ENCODE measurements around the gene DRAM1. TPM values are rescaled to one million over a fixed set of nuclear protein-coding genes. Genes with fewer than 3 reads are reported as not detected.

The DRAM1 gene
- polyA plus RNA-seq, 1 donor (not counting 4 experiments of a cell fraction or from before 2014, with no cell fraction given), result 21.7 TPM

DNA sequence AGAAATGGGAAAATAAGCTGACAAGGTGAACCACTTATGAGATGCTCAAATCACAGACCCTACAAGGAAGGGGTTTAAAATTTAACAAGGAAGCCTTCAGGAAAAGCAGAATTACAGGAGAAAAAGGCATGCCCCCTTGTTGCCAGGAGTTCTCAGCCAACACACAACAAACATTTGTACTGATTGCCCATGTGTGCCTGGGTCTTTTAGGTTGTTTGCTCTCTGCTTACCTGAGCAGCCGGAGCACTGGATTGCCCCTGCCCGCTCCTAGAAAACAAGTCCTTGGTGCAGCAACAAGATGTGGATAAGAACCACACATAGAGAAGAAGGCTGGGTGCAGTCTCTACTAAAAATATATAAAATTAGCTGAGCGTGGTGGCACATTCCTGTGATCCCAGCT lies 3.4 kb downstream of the DRAM1 start:
- Histone ChIP-seq H3K79me2 (ENCODE audit: control insufficient read depth, insufficient read depth, low read length) (peaks cover 14% of the 10 kb centered on the region), H3K27ac (ENCODE audit: control insufficient read depth, insufficient read depth, low read length) (no peak overlapping the region), H3K4me1 (ENCODE audit: control insufficient read depth, extremely low read depth, insufficient read depth, low read length) (peaks cover 15% of the 10 kb centered on the region), H3K36me3 (ENCODE audit: control insufficient read depth in 2 of 2, extremely low read depth in 1 of 2, insufficient read depth in 2 of 2, low read length in 2 of 2) (no peaks in the 10 kb centered on the region), H3K4me2 (ENCODE audit: control insufficient read depth, extremely low read depth, insufficient read depth, low read depth, low read length) (no peak overlapping the region), H3K9me3 (ENCODE audit: control insufficient read depth, low read depth, low read length) (no peaks in the 10 kb centered on the region), H3K9me1 (ENCODE audit: control insufficient read depth, extremely low read depth, insufficient read depth, low read length) (no peaks in the 10 kb centered on the region), H3K27me3 (ENCODE audit: control insufficient read depth, extremely low read depth, insufficient read depth, low read length) (no peaks in the 10 kb centered on the region), H3K4me3 (ENCODE audit: control insufficient read depth in 2 of 3, extremely low read depth in 1 of 3, insufficient read depth in 2 of 3, low read depth in 1 of 3, low read length in 3 of 3) (no peak overlapping the region), H2AFZ (ENCODE audit: control insufficient read depth, low read length) (no peak overlapping the region), H4K20me1 (ENCODE audit: control insufficient read depth, extremely low read depth, insufficient read depth, low read length) (no peaks in the 10 kb centered on the region), H3K9ac (ENCODE audit: control insufficient read depth, extremely low read depth, insufficient read depth, low read length) (no peak overlapping the region)
- TF ChIP-seq EZH2 (IDR thresholded peaks at IDR 0.05; ENCODE audit: low read length), result no peak
- TF ChIP-seq, protein P1, sequence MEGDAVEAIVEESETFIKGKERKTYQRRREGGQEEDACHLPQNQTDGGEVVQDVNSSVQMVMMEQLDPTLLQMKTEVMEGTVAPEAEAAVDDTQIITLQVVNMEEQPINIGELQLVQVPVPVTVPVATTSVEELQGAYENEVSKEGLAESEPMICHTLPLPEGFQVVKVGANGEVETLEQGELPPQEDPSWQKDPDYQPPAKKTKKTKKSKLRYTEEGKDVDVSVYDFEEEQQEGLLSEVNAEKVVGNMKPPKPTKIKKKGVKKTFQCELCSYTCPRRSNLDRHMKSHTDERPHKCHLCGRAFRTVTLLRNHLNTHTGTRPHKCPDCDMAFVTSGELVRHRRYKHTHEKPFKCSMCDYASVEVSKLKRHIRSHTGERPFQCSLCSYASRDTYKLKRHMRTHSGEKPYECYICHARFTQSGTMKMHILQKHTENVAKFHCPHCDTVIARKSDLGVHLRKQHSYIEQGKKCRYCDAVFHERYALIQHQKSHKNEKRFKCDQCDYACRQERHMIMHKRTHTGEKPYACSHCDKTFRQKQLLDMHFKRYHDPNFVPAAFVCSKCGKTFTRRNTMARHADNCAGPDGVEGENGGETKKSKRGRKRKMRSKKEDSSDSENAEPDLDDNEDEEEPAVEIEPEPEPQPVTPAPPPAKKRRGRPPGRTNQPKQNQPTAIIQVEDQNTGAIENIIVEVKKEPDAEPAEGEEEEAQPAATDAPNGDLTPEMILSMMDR (optimal IDR thresholded peaks at IDR 0.05 in 1 of 3, IDR thresholded peaks at IDR 0.05 in 1 of 3, conservative IDR thresholded peaks at IDR 0.05 in 1 of 3; ENCODE audit: extremely low read depth in 1 of 3, insufficient read depth in 2 of 3, low read length in 3 of 3), result no peak
- FAIRE-seq (no peak), DNase-seq (ENCODE audit: low read depth, low spot score) (no peak)
- dilution Hi-C loops (cut with MboI; ENCODE audit: extremely low pct_ligation_motif_present, low sequenced_read_pairs), result no loop called here

DNA sequence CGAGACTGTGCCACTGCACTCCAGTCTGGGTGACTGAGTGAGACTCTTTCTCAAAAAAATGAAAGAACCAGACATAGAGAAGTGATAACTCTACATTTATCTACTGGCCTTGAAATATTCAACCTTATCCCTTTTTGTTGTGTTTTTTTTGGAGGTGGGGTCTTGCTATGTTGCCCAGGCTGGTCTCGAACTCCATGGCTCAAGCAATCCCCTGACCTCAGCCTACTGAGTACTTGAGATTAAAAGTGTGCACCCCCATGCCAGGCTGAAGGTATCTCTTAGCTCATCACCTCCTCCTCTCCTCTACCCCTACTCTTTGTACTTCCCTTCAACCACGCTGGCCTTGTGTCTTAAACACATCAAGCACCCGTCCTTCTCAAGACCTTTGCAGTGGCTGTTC lies 3.8 kb downstream of the DRAM1 start:
- Histone ChIP-seq H2AFZ (ENCODE audit: control insufficient read depth, low read length) (no peak overlapping the region), H3K9me1 (ENCODE audit: control insufficient read depth, extremely low read depth, insufficient read depth, low read length) (no peaks in the 10 kb centered on the region), H3K79me2 (ENCODE audit: control insufficient read depth, insufficient read depth, low read length) (peaks cover 14% of the 10 kb centered on the region), H3K27me3 (ENCODE audit: control insufficient read depth, extremely low read depth, insufficient read depth, low read length) (no peaks in the 10 kb centered on the region), H3K9me3 (ENCODE audit: control insufficient read depth, low read depth, low read length) (no peaks in the 10 kb centered on the region), H3K27ac (ENCODE audit: control insufficient read depth, insufficient read depth, low read length) (no peak overlapping the region), H3K4me1 (ENCODE audit: control insufficient read depth, extremely low read depth, insufficient read depth, low read length) (peaks cover 14% of the 10 kb centered on the region), H3K4me2 (ENCODE audit: control insufficient read depth, extremely low read depth, insufficient read depth, low read depth, low read length) (no peak overlapping the region), H3K4me3 (ENCODE audit: control insufficient read depth in 2 of 3, extremely low read depth in 1 of 3, insufficient read depth in 2 of 3, low read depth in 1 of 3, low read length in 3 of 3) (no peak overlapping the region), H3K36me3 (ENCODE audit: control insufficient read depth in 2 of 2, extremely low read depth in 1 of 2, insufficient read depth in 2 of 2, low read length in 2 of 2) (no peaks in the 10 kb centered on the region), H3K9ac (ENCODE audit: control insufficient read depth, extremely low read depth, insufficient read depth, low read length) (no peak overlapping the region), H4K20me1 (ENCODE audit: control insufficient read depth, extremely low read depth, insufficient read depth, low read length) (no peaks in the 10 kb centered on the region)
- TF ChIP-seq, protein P1 (optimal IDR thresholded peaks at IDR 0.05 in 1 of 3, IDR thresholded peaks at IDR 0.05 in 1 of 3, conservative IDR thresholded peaks at IDR 0.05 in 1 of 3; ENCODE audit: extremely low read depth in 1 of 3, insufficient read depth in 2 of 3, low read length in 3 of 3), result no peak
- TF ChIP-seq EZH2 (IDR thresholded peaks at IDR 0.05; ENCODE audit: low read length), result no peak
- DNase-seq (ENCODE audit: low read depth, low spot score), result no peak
- dilution Hi-C loops (cut with MboI; ENCODE audit: extremely low pct_ligation_motif_present, low sequenced_read_pairs), result no loop called here
- no peak for FAIRE-seq

Data from keratinocyte (primary cell).